Stimulated activated CD8-positive, alpha-beta memory T cell treated with anti-CD3 and anti-CD28 coated beads, Interleukin-7, amount 100 ng/mL, for 4 hours (primary cell): ENCODE data around the gene RNASEH2A.

Source experiments
- DNase-seq, 2 donors: peaks; one replicate each; pipeline ENCODE4 v3.0.0-alpha.2; 2020; ENCODE audit warnings: low read depth in 2 of 2

Gene RNASEH2A

GRCh38 chr19:12859546-12859945 is 53.2 kb downstream of the RNASEH2A start:
- no peak for DNase-seq
